Endothelial cell of umbilical vein (primary cell): Measurements from ENCODE around the gene ZNF514. TPM values are rescaled to one million over a fixed set of nuclear protein-coding genes. Genes with fewer than 3 reads are reported as not detected.

Experiments used
- BruUV-seq: library from RNA; stranded (reverse); fragments of 400-500 nt; replicated peaks from 2 replicates; lab custom pipeline; 2021; lab: Mats Ljungman, UMichigan
- CTCF ChIA-PET: fragments of 300-600, 350-600 bp; sonication (Branson Sonifier 250); formaldehyde crosslinking; loops from one replicate; lab custom pipeline; 2021; ENCODE audit warnings: antibody characterized with exemption, inconsistent platforms; lab: Charles Lee
- POLR2A ChIA-PET: fragments of 300-600, 350-600 bp; sonication (Branson Sonifier 250); formaldehyde crosslinking; loops from one replicate; lab custom pipeline; 2021; ENCODE audit warnings: antibody characterized with exemption, inconsistent platforms; lab: Charles Lee
- DNase-seq: peaks from one replicate; pipeline ENCODE4 v3.0.0-alpha.2; 2011; ENCODE audit warnings: low read depth, low spot score
- FAIRE-seq: peaks from 2 replicates; lab custom pipeline; 2011; peaks lifted over from hg19 to GRCh38; lab: Jason Lieb, UNC
- H2AFZ ChIP-seq: 2 replicates; pipeline ENCODE4 v1.6.0; 2012; ENCODE audit warnings: low read depth, low read length, control low read depth, inconsistent platforms
- H3K27ac ChIP-seq: 2 replicates; pipeline ENCODE4 v1.5.1; 2011; ENCODE audit warnings: low read depth, mild to moderate bottlenecking, control low read depth, low read length, moderate library complexity; ENCODE audit not compliant: insufficient read depth
- H3K27me3 ChIP-seq, 2 experiments: 2 replicates each; pipeline versions ENCODE4 v1.6.0 to v1.6.1; 2011; ENCODE audit warnings: low read length in 2 of 2, mixed read lengths in 1 of 2; ENCODE audit not compliant: control insufficient read depth in 2 of 2, insufficient read depth in 2 of 2
- H3K36me3 ChIP-seq, 2 experiments: 2 replicates in 1 of 2; 3 replicates in 1 of 2; pipeline ENCODE4 v1.5.1; 2011; ENCODE audit warnings: low read length in 2 of 2, mild to moderate bottlenecking in 1 of 2, moderate library complexity in 1 of 2; ENCODE audit not compliant: control insufficient read depth in 2 of 2, insufficient read depth in 2 of 2; ENCODE audit errors: extremely low read depth in 1 of 2
- H3K4me1 ChIP-seq: 3 replicates; pipeline ENCODE4 v1.5.1; 2011; ENCODE audit warnings: mild to moderate bottlenecking, low read length; ENCODE audit not compliant: control insufficient read depth, insufficient read depth; ENCODE audit errors: extremely low read depth
- H3K4me2 ChIP-seq: 2 replicates; pipeline ENCODE4 v1.6.1; 2011; ENCODE audit warnings: low read length, control low read depth, mixed read lengths; ENCODE audit not compliant: insufficient read depth
- H3K4me3 ChIP-seq, 3 experiments: fragments of 200-600 bp in 1 of 3; sonication (generic), shearing (Covaris generic) in 1 of 3; replicated peaks in 1 of 3; 2 replicates each; pipeline ENCODE4 v1.5.1; 2011 to 2016; ENCODE audit warnings: control low read depth in 3 of 3, low read length in 3 of 3, mild to moderate bottlenecking in 2 of 3, inconsistent platforms in 1 of 3, low read depth in 1 of 3, moderate library complexity in 1 of 3; ENCODE audit not compliant: insufficient read depth in 1 of 3
- H3K79me2 ChIP-seq: 2 replicates; pipeline ENCODE4 v1.6.0; 2012; ENCODE audit warnings: low read length, inconsistent platforms; ENCODE audit not compliant: control insufficient read depth, insufficient read depth
- H3K9ac ChIP-seq: replicated peaks from 2 replicates; pipeline ENCODE3; 2011; ENCODE audit warnings: low read length, control low read depth; ENCODE audit not compliant: insufficient read depth; ENCODE audit errors: extremely low read depth
- H3K9me1 ChIP-seq: replicated peaks from 3 replicates; pipeline ENCODE4 v1.6.0; 2011; ENCODE audit warnings: mild to moderate bottlenecking, low read length; ENCODE audit not compliant: control insufficient read depth, insufficient read depth; ENCODE audit errors: extremely low read depth
- H3K9me3 ChIP-seq: replicated peaks from 2 replicates; pipeline ENCODE4 v1.5.1; 2012; ENCODE audit warnings: low read length, inconsistent platforms; ENCODE audit not compliant: control insufficient read depth, insufficient read depth
- H4K20me1 ChIP-seq: replicated peaks from 2 replicates; pipeline ENCODE3; 2011; ENCODE audit warnings: mild to moderate bottlenecking, low read length; ENCODE audit not compliant: control insufficient read depth, insufficient read depth; ENCODE audit errors: extremely low read depth
- CTCF ChIP-seq, 2 donors: IDR thresholded peaks; 1 replicate in 1 of 2; 2 replicates in 1 of 2; pipeline ENCODE4 v1.5.1; 2011; ENCODE audit warnings: low read length in 2 of 2, mild to moderate bottlenecking in 2 of 2, moderate library complexity in 2 of 2, control low read depth in 1 of 2, inconsistent platforms in 1 of 2, low read depth in 1 of 2; ENCODE audit not compliant: insufficient read depth in 1 of 2; ENCODE audit errors: extremely low read depth in 1 of 2
- EZH2 ChIP-seq: IDR thresholded peaks from 2 replicates; pipeline ENCODE4 v1.6.1; 2012; ENCODE audit warnings: borderline replicate concordance, low read depth, mild to moderate bottlenecking, moderate library complexity, low read length, inconsistent platforms; ENCODE audit not compliant: severe bottlenecking
- FOS ChIP-seq: IDR thresholded peaks from 2 replicates; pipeline ENCODE4 v1.6.1; 2011; ENCODE audit warnings: mild to moderate bottlenecking, low read length, moderate library complexity, borderline replicate concordance; ENCODE audit not compliant: insufficient read depth
- GATA2 ChIP-seq: IDR thresholded peaks from 2 replicates; pipeline ENCODE4 v1.7.0; 2011; ENCODE audit warnings: low read depth, mild to moderate bottlenecking, moderate library complexity, mixed read lengths, low read length; ENCODE audit not compliant: insufficient read length, insufficient read depth
- JUN ChIP-seq: IDR thresholded peaks from 2 replicates; pipeline ENCODE4 v1.6.1; 2011; ENCODE audit warnings: borderline replicate concordance, low read depth; ENCODE audit not compliant: insufficient read length, insufficient read depth
- MAX ChIP-seq: IDR thresholded peaks from 2 replicates; pipeline ENCODE4 v1.6.1; 2011; ENCODE audit not compliant: insufficient read depth, insufficient read length
- MYC ChIP-seq: IDR thresholded peaks from one replicate; pipeline ENCODE4 v1.6.1; 2011; ENCODE audit warnings: mild to moderate bottlenecking, low read depth, low read length
- POLR2A ChIP-seq: IDR thresholded peaks from 2 replicates; pipeline ENCODE4 v1.6.1; 2012; ENCODE audit warnings: low read depth, mild to moderate bottlenecking, control low read depth, low read length
- POLR2AphosphoS5 ChIP-seq: IDR thresholded peaks from 2 replicates; pipeline ENCODE4 v1.6.1; 2012; ENCODE audit warnings: low read depth, mild to moderate bottlenecking, control low read depth, low read length, moderate library complexity; ENCODE audit not compliant: insufficient read depth
- dilution Hi-C: fragments of 300-500 bp; cut with MboI; formaldehyde crosslinking; loops from one replicate; pipeline ENCODE4 v1.15.0; 2019; ENCODE audit warnings: low sequenced_read_pairs; ENCODE audit not compliant: extremely low pct_ligation_motif_present
- intact Hi-C: fragments of 100-400 bp; cut with micrococcal nuclease; formaldehyde crosslinking; loops from one replicate; pipeline ENCODE4 v1.10.0; 2022
- polyA plus RNA-seq, 4 experiments: library from polyadenylated mRNA; depleted of rRNA in 3 of 4; stranded (reverse) in 3 of 4; unstranded in 1 of 4; fragments of >200 nt; gene quantifications; 2 replicates each; pipeline versions ENCODE4 v1.2.1 to v1.2.3, GENCODE V29; 2011 to 2012; ENCODE audit warnings: missing spikeins in 1 of 4
- total RNA-seq: library from RNA; stranded (reverse); gene quantifications from 2 replicates; pipeline ENCODE4 v1.2.3, GENCODE V29; 2021

ZNF514 gene
- total and polyA plus RNA-seq, 2 donors (not counting 3 experiments of a cell fraction or from before 2014, with no cell fraction given): 3.9 to 11.6 TPM

GRCh38 chr2:95185973-95186372, 26.3 kb upstream of the ZNF514 start:
- TF ChIP-seq GATA2: no peak
- TF ChIP-seq CTCF (IDR thresholded peaks at IDR 0.05; ENCODE audit: extremely low read depth in 1 of 2, insufficient read depth in 1 of 2, low read depth in 1 of 2, low read length in 2 of 2): no peak
- Histone ChIP-seq H3K9me1 (no peaks in the 10 kb centered on the region), H3K9me3 (peaks cover 2% of the 10 kb centered on the region), H3K27ac (no peak overlapping the region), H3K4me1 (no peaks in the 10 kb centered on the region), H3K9ac (no peak overlapping the region), H3K36me3 (peaks cover 0 to 9% of the 10 kb centered on the region in 2 experiments), H3K79me2 (no peaks in the 10 kb centered on the region), H2AFZ (no peak overlapping the region), H3K27me3 (no peaks in the 10 kb centered on the region), H4K20me1 (no peaks in the 10 kb centered on the region), H3K4me2 (no peak overlapping the region), H3K4me3 (no peak overlapping the region)
- ChIA-PET POLR2A (no interaction called here), CTCF (interaction anchor here (1.0 to 1.4 kb wide), 2 partner anchors 12 to 13 kb away, joined by 3 to 4 read pairs; no protein-coding TSS in a partner anchor)
- no TSS peak for BruUV-seq
- dilution Hi-C loops: no loop called here
- DNase-seq (no peak), FAIRE-seq (no peak)
- intact Hi-C loops: no loop called here

GRCh38 chr2:95185197-95185596, 25.5 kb upstream of the ZNF514 start:
- dilution Hi-C loops: no loop called here
- BruUV-seq: no TSS peak
- no peak for DNase-seq
- no peaks in the 10 kb centered on the region for H3K79me2 ChIP-seq
- no peaks in the 10 kb centered on the region for H3K4me1 ChIP-seq
- H3K4me2 ChIP-seq: no peak overlapping the region
- CTCF ChIA-PET: interaction anchor here (1.4 kb wide), 1 partner anchor 13 kb away, joined by 4 read pairs; no protein-coding TSS in a partner anchor
- H3K36me3 ChIP-seq: peaks cover 2 to 13% of the 10 kb centered on the region in 2 experiments
- no peak for FAIRE-seq
- peaks cover 2% of the 10 kb centered on the region for H3K9me3 ChIP-seq
- TF ChIP-seq JUN: no peak
- no peak for TF ChIP-seq POLR2AphosphoS5
- TF ChIP-seq MAX: no peak
- TF ChIP-seq MYC: no peak
- TF ChIP-seq EZH2: no peak
- no peak for TF ChIP-seq POLR2A
- TF ChIP-seq CTCF (IDR thresholded peaks at IDR 0.05; ENCODE audit: extremely low read depth in 1 of 2, insufficient read depth in 1 of 2, low read depth in 1 of 2, low read length in 2 of 2): no peak
- TF ChIP-seq GATA2: no peak
- TF ChIP-seq FOS: no peak
- no peaks in the 10 kb centered on the region for H4K20me1 ChIP-seq
- H2AFZ ChIP-seq: no peak overlapping the region
- intact Hi-C loops: no loop called here
- H3K4me3 ChIP-seq: no peak overlapping the region
- POLR2A ChIA-PET: no interaction called here
- no peaks in the 10 kb centered on the region for H3K27me3 ChIP-seq
- no peak overlapping the region for H3K27ac ChIP-seq
- no peaks in the 10 kb centered on the region for H3K9me1 ChIP-seq
- H3K9ac ChIP-seq: no peak overlapping the region
